Mesenchymal stem cell (in vitro differentiated cells and primary cell): Measurements from ENCODE around the gene MCM3AP.

Source experiments
- DNase-seq: peaks from one replicate; pipeline ENCODE4 v3.0.0-alpha.2; 2013
- H2AFZ ChIP-seq: one replicate; pipeline ENCODE4 v1.6.1; 2013; ENCODE audit warnings: low read depth, mild to moderate bottlenecking, control low read depth, inconsistent platforms, low read length, moderate library complexity
- H2AK5ac ChIP-seq: 2 replicates; pipeline ENCODE4 v1.6.1; 2013; ENCODE audit warnings: low read length, moderate library complexity, mild to moderate bottlenecking, inconsistent platforms; ENCODE audit not compliant: severe bottlenecking
- H2BK120ac ChIP-seq: one replicate; pipeline ENCODE4 v1.6.1; 2013; ENCODE audit warnings: low read depth, mild to moderate bottlenecking, inconsistent platforms, low read length, moderate library complexity
- H2BK12ac ChIP-seq, 2 experiments: one replicate each; pipeline ENCODE4 v1.6.1; 2013; ENCODE audit warnings: inconsistent platforms in 2 of 2, low read length in 2 of 2, mild to moderate bottlenecking in 2 of 2, moderate library complexity in 2 of 2, control low read depth in 1 of 2
- H2BK15ac ChIP-seq: one replicate; pipeline ENCODE4 v1.6.1; 2013; ENCODE audit warnings: mild to moderate bottlenecking, low read depth, inconsistent platforms; ENCODE audit not compliant: poor library complexity, severe bottlenecking
- H2BK5ac ChIP-seq: 2 replicates; pipeline ENCODE4 v1.6.1; 2013; ENCODE audit warnings: low read depth, mild to moderate bottlenecking, low read length, control low read depth, inconsistent platforms; ENCODE audit not compliant: poor library complexity, severe bottlenecking
- H3K14ac ChIP-seq, 2 experiments: one replicate each; pipeline ENCODE4 v1.6.1; 2013; ENCODE audit warnings: inconsistent platforms in 2 of 2, low read length in 2 of 2, control low read depth in 1 of 2, mild to moderate bottlenecking in 1 of 2, moderate library complexity in 1 of 2
- H3K18ac ChIP-seq, 2 experiments: one replicate each; pipeline ENCODE4 v1.6.1; 2013; ENCODE audit warnings: inconsistent platforms in 2 of 2, low read length in 2 of 2, control low read depth in 1 of 2, low read depth in 1 of 2, mild to moderate bottlenecking in 1 of 2
- H3K23ac ChIP-seq, 2 experiments: one replicate each; pipeline ENCODE4 v1.6.1; 2013; ENCODE audit warnings: inconsistent platforms in 2 of 2, low read length in 2 of 2, mild to moderate bottlenecking in 2 of 2, moderate library complexity in 2 of 2, control low read depth in 1 of 2
- H3K27ac ChIP-seq: 2 replicates; pipeline ENCODE4 v1.5.1; 2013; ENCODE audit warnings: mild to moderate bottlenecking, moderate library complexity, low read length, control low read depth, inconsistent platforms; ENCODE audit not compliant: poor library complexity, severe bottlenecking
- H3K27me3 ChIP-seq, 2 experiments: 2 replicates each; pipeline versions ENCODE4 v1.6.1 to v1.7.0; 2013; ENCODE audit warnings: low read length in 2 of 2, mild to moderate bottlenecking in 2 of 2, moderate library complexity in 2 of 2, control low read depth in 1 of 2, inconsistent platforms in 1 of 2; ENCODE audit not compliant: control insufficient read depth in 1 of 2, insufficient read depth in 1 of 2
- H3K36me3 ChIP-seq, 2 experiments: 2 replicates each; pipeline versions ENCODE4 v1.6.1 to v1.7.0; 2013; ENCODE audit warnings: low read length in 2 of 2, control low read depth in 1 of 2, inconsistent platforms in 1 of 2, low read depth in 1 of 2, mild to moderate bottlenecking in 1 of 2; ENCODE audit not compliant: insufficient read depth in 2 of 2, control insufficient read depth in 1 of 2
- H3K4ac ChIP-seq, 2 experiments: one replicate each; pipeline ENCODE4 v1.6.1; 2013; ENCODE audit warnings: inconsistent platforms in 2 of 2, low read length in 2 of 2, mild to moderate bottlenecking in 2 of 2, moderate library complexity in 2 of 2, control low read depth in 1 of 2, low read depth in 1 of 2
- H3K4me1 ChIP-seq: 2 replicates; pipeline ENCODE4 v1.6.1; 2013; ENCODE audit warnings: low read depth, low read length, control low read depth; ENCODE audit not compliant: control insufficient read depth, insufficient read depth
- H3K4me2 ChIP-seq: 2 replicates; pipeline ENCODE4 v1.6.1; 2013; ENCODE audit warnings: low read length, mild to moderate bottlenecking, inconsistent platforms; ENCODE audit not compliant: poor library complexity, severe bottlenecking
- H3K4me3 ChIP-seq, 2 experiments: 2 replicates each; pipeline versions ENCODE4 v1.5.1 to v1.7.0; 2013; ENCODE audit warnings: low read length in 2 of 2, mild to moderate bottlenecking in 2 of 2, control low read depth in 1 of 2, low read depth in 1 of 2; ENCODE audit not compliant: insufficient read depth in 1 of 2
- H3K79me1 ChIP-seq: replicated peaks from 2 replicates; pipeline ENCODE4 v1.6.1; 2013; ENCODE audit warnings: mild to moderate bottlenecking, control low read depth, low read length, inconsistent platforms; ENCODE audit not compliant: poor library complexity, severe bottlenecking
- H3K9ac ChIP-seq: 2 replicates; pipeline ENCODE4 v1.7.0; 2013; ENCODE audit warnings: mild to moderate bottlenecking, low read length, moderate library complexity
- H3K9me3 ChIP-seq: 2 replicates; pipeline ENCODE4 v1.7.0; 2013; ENCODE audit warnings: mild to moderate bottlenecking, low read length; ENCODE audit not compliant: control insufficient read depth
- H4K8ac ChIP-seq: one replicate; pipeline ENCODE4 v1.6.1; 2013; ENCODE audit warnings: inconsistent platforms, mild to moderate bottlenecking, low read length, moderate library complexity
- H4K91ac ChIP-seq: one replicate; pipeline ENCODE4 v1.6.1; 2013; ENCODE audit warnings: mild to moderate bottlenecking, low read length, inconsistent platforms
- WGBS: methylation state at CpG from one replicate; pipeline ENCODE4 v1.1.7; 2013; ENCODE audit warnings: mixed read lengths; 5-methylcytosine and 5-hydroxymethylcytosine counted together

The MCM3AP gene

DNA sequence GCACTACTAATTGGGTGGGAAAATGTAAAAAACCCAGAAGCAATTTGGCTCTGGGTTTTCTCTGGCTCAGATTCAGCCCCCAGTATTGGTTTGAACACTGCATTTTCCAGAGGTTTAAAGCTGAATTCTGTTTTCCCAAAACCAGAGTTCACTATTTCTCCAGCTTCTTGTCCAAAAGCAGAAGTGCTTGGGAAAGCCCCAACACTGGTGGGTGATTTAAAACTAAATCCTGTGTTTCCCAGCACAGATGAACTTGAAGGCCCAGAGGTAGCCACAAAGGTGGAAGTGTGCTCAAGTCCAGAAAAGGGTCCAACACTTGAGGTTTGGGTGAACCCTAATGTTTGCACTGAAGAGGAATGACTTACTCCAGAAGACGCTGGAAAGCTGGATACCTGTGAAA is 678 bp downstream of the MCM3AP start:
- H3K27me3 ChIP-seq = no peaks in the 10 kb centered on the region
- H3K36me3 ChIP-seq = peaks cover 21 to 49% of the 10 kb centered on the region in 2 experiments
- H3K4me1 ChIP-seq = peaks cover 14% of the 10 kb centered on the region
- no peak overlapping the region for H2BK15ac ChIP-seq
- no peak overlapping the region for H3K4ac ChIP-seq
- WGBS = 100% methylated on average over 1 of the region's 1 CpG
- no peak overlapping the region for H3K23ac ChIP-seq
- H3K18ac ChIP-seq = no peak overlapping the region
- H3K9me3 ChIP-seq = no peaks in the 10 kb centered on the region
- no peak overlapping the region for H4K91ac ChIP-seq
- H3K79me1 ChIP-seq = peaks cover 20% of the 10 kb centered on the region
- no peak overlapping the region for H4K8ac ChIP-seq
- H2AK5ac ChIP-seq = no peak overlapping the region
- no peak overlapping the region for H2AFZ ChIP-seq
- no peak overlapping the region for H2BK5ac ChIP-seq
- no peak overlapping the region for H3K27ac ChIP-seq
- H2BK12ac ChIP-seq = no peak overlapping the region
- H2BK120ac ChIP-seq = no peak overlapping the region
- peak overlapping the region in 1 of 2 experiments; percentile 85 for H3K4me3 ChIP-seq
- H3K14ac ChIP-seq = no peak overlapping the region
- peak overlapping the region; percentile 65 for H3K4me2 ChIP-seq
- no peak for DNase-seq
- peak overlapping the region; percentile 96 for H3K9ac ChIP-seq

DNA sequence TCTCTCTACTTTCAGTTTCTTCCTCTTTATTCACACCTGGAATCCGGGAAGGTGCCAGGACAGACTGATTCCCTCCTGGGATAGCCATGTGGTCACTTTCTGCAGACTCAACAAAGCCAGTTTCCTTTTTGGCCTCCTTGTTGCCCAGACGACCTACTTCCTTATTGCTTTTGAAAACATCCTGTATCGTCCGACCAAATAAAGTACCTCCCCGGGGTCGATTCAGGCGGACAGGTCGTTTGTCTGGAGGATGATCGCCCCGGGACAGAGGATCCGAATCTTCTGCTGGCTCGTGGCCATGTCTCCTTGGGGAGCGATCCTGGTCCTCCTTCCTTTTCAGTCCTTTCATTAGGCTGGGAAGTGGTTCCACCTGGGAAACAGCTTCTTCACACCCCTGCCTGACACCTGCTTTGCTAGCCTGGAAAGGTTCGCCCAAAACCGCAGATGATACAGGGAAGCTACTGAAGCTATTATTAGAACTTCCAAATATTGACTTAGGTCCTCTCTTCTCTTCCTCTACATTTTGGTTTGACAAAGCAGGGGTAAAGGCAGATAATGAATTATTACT is 1.2 kb downstream of the MCM3AP start:
- WGBS = 87% methylated on average over 14 of the region's 15 CpGs
- H3K9me3 ChIP-seq = no peaks in the 10 kb centered on the region
- H2AK5ac ChIP-seq = no peak overlapping the region
- no peak for DNase-seq
- H3K23ac ChIP-seq = no peak overlapping the region
- H3K9ac ChIP-seq = peak overlapping the region; percentile 96
- H3K27me3 ChIP-seq = no peaks in the 10 kb centered on the region
- peak overlapping the region; percentile 38 for H3K4me2 ChIP-seq
- H2BK12ac ChIP-seq = no peak overlapping the region
- H2BK15ac ChIP-seq = no peak overlapping the region
- H2BK120ac ChIP-seq = no peak overlapping the region
- no peak overlapping the region for H3K27ac ChIP-seq
- peaks cover 13% of the 10 kb centered on the region for H3K4me1 ChIP-seq
- H2AFZ ChIP-seq = no peak overlapping the region
- H4K91ac ChIP-seq = no peak overlapping the region
- peak overlapping the region; percentile 66 for H4K8ac ChIP-seq
- peaks cover 27 to 52% of the 10 kb centered on the region in 2 experiments for H3K36me3 ChIP-seq
- peaks cover 23% of the 10 kb centered on the region for H3K79me1 ChIP-seq
- H3K4me3 ChIP-seq = peak overlapping the region in 1 of 2 experiments; percentile 85
- no peak overlapping the region for H3K14ac ChIP-seq
- H3K18ac ChIP-seq = no peak overlapping the region
- H2BK5ac ChIP-seq = no peak overlapping the region
- no peak overlapping the region for H3K4ac ChIP-seq

DNA sequence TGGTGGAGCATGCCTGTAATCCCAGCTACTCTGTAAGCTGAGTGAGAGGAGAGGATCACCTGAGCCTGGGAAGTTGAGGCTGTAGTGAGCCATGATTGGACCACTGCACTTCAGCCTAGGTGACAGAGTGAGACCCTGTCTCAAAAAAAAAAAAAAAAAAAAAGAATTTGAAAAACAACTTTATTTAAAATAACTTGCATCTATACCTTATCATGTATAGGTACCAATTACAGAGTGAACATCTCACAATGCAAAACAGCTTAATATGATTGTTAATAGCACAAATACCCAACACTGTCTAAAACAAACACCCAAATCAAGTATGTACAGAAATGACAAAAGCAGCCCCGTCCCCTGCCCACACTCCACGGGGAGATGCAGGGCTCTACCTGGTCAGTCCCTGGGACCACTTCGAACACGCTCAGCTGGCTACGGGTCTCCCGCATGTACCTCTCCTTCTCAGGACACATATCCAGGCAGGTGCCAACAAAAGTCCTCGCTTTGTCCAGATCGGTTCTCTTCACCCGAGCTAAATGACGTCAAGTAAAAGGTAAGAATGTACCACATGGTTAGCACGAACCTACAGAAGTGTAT is 10.5 kb downstream of the MCM3AP start:
- Histone ChIP-seq H4K8ac (no peak overlapping the region), H2BK15ac (no peak overlapping the region), H3K4me3 (no peak overlapping the region), H3K9me3 (no peaks in the 10 kb centered on the region), H2BK5ac (no peak overlapping the region), H3K27ac (no peak overlapping the region), H3K4ac (no peak overlapping the region), H3K4me2 (no peak overlapping the region), H3K36me3 (peaks cover 73 to 93% of the 10 kb centered on the region in 2 experiments), H3K23ac (no peak overlapping the region), H2AFZ (no peak overlapping the region), H3K14ac (no peak overlapping the region), H3K18ac (no peak overlapping the region), H2AK5ac (no peak overlapping the region), H4K91ac (no peak overlapping the region), H3K79me1 (peaks cover 35% of the 10 kb centered on the region), H2BK12ac (no peak overlapping the region), H3K9ac (no peak overlapping the region), H3K4me1 (no peaks in the 10 kb centered on the region), H2BK120ac (no peak overlapping the region), H3K27me3 (no peaks in the 10 kb centered on the region)
- DNase-seq = no peak
- over 99% methylated on average over 10 of the region's 11 CpGs for WGBS

DNA sequence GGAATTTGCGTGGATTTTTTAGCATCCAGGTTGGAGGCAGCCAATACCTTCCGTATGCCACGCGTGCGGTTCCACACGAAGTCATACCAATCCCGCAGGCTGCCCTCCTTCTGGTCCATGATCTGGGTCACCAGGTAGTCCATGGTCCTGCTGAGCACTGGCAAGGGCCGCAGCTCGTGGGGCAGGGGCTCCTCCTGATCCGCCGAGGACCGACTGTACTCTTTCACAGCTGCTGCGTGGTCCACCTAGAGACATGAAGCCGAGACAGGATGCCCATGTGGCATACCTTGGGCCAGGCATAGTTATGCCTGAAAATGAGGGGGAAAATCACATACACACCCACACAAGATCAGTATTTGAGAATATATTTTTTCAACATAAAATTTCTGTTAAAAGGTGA is 12.1 kb downstream of the MCM3AP start:
- H3K4me2 ChIP-seq = no peak overlapping the region
- no peaks in the 10 kb centered on the region for H3K9me3 ChIP-seq
- peaks cover 72 to 94% of the 10 kb centered on the region in 2 experiments for H3K36me3 ChIP-seq
- no peak overlapping the region for H3K14ac ChIP-seq
- no peak overlapping the region for H3K18ac ChIP-seq
- H2AK5ac ChIP-seq = no peak overlapping the region
- no peak for DNase-seq
- no peak overlapping the region for H3K23ac ChIP-seq
- H2BK5ac ChIP-seq = no peak overlapping the region
- H3K4me1 ChIP-seq = peaks cover 6% of the 10 kb centered on the region
- H3K79me1 ChIP-seq = peaks cover 28% of the 10 kb centered on the region
- H2BK15ac ChIP-seq = no peak overlapping the region
- no peak overlapping the region for H3K4ac ChIP-seq
- no peak overlapping the region for H4K91ac ChIP-seq
- no peak overlapping the region for H2BK12ac ChIP-seq
- 93% methylated on average over 13 of the region's 14 CpGs for WGBS
- no peak overlapping the region for H3K4me3 ChIP-seq
- no peak overlapping the region for H3K27ac ChIP-seq
- H3K9ac ChIP-seq = no peak overlapping the region
- H2BK120ac ChIP-seq = no peak overlapping the region
- H2AFZ ChIP-seq = no peak overlapping the region
- H4K8ac ChIP-seq = no peak overlapping the region
- H3K27me3 ChIP-seq = no peaks in the 10 kb centered on the region
